Activated naive CD4-positive, alpha-beta T cell treated with anti-CD3 and anti-CD28 coated beads, Interleukin-2, amount 50 U/mL, for 72 hours (primary cell): ENCODE results near the gene CDK5RAP2. TPM values are rescaled to one million over a fixed set of nuclear protein-coding genes. Genes with fewer than 3 reads are reported as not detected.
"Not testable (repeated sequence)": the region's sequence is repeated elsewhere in the genome, so short reads cannot be mapped to it uniquely, and the experiment has no call there.

Experiments used
- ATAC-seq, 2 donors: fragments of 150-1000 bp; cut with Tn5 transposase; 2 replicates each; pipeline ENCODE4 v1.10.0; 2021; ENCODE audit warnings: mild to moderate bottlenecking in 2 of 2, moderate library complexity in 2 of 2
- DNase-seq, 2 donors: peaks; one replicate each; pipeline ENCODE4 v3.0.0; 2021 to 2022; ENCODE audit warnings: low spot score in 2 of 2
- H3K27ac Mint-ChIP-seq, 2 donors: one replicate each; pipeline ENCODE4 v1.8.0; 2022; ENCODE audit warnings: mild to moderate bottlenecking in 2 of 2, mixed read lengths in 2 of 2
- H3K36me3 Mint-ChIP-seq, 2 donors: one replicate each; pipeline ENCODE4 v1.8.0; 2022; ENCODE audit warnings: mixed read lengths in 2 of 2
- H3K9me3 Mint-ChIP-seq, 2 donors: one replicate each; pipeline ENCODE4 v1.8.0; 2022; ENCODE audit warnings: mixed read lengths in 2 of 2
- total RNA-seq, 2 donors: library from RNA; stranded (reverse); gene quantifications; one replicate each; pipeline ENCODE4 v1.2.3, GENCODE V29; 2022

CDK5RAP2 gene
- total RNA-seq, 2 donors from 2014 or later, result 85.9 to 128 TPM

- DNase-seq (no peak), ATAC-seq (no peak)
- Mint-ChIP-seq H3K9me3 (no peaks in the 10 kb centered on the region), H3K36me3 (peaks cover 21 to 26% of the 10 kb centered on the region in 2 donors), H3K27ac (no peak overlapping the region)
Observed at GRCh38 chr9:120562861-120563443, 17.0 kb downstream of the CDK5RAP2 start.

DNA sequence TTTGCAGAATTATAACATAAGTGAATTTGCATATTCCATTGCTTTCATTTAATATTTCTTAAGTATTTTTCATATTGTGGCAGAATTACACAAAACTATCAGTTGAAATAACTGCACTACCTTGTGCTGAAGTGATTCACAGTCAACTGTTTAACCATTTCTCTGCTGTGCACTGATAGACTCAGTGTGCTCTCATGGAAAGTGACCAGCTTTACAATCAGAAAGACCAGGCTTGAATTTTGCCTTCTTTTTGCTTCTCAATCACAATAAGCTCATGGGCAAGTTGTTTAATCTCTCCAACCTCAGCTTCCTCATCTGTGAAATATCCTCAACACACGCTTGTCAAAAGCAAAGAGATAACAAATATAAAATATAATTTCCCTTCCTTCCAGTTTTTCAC is 18.3 kb downstream of the CDK5RAP2 start:
- H3K27ac Mint-ChIP-seq, result no peak overlapping the region

DNA sequence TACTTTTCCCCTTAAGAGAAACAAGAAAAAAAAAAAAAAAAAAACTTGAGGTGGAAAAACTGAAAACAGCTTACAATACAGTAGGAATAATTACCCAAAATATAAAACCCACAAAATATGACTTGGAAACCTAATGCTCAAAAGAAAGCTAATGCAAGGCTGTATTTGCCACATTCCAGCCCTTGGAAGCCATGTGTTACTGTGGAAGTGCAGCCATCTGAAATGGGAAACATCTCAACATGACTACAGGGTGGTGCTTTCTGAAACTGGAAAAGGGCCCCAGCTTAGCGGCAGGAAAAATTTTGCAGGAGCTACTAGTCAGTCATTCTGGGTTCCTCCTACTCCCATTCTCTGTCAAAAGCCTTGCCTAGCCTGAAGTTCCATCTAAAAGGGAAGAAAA is 20.4 kb downstream of the CDK5RAP2 start:
- H3K27ac Mint-ChIP-seq, result peak overlapping the region in 1 of 2 donors; percentile 38
- DNase-seq (no peak), ATAC-seq (no peak)
- no peaks in the 10 kb centered on the region for H3K9me3 Mint-ChIP-seq
- H3K36me3 Mint-ChIP-seq, result peaks cover 10 to 34% of the 10 kb centered on the region in 2 donors

More for the DNA sequence above, 18.3 kb downstream of the CDK5RAP2 start:
- Mint-ChIP-seq H3K9me3 (no peaks in the 10 kb centered on the region), H3K36me3 (peaks cover 21 to 25% of the 10 kb centered on the region in 2 donors)
- no peak for ATAC-seq
- DNase-seq, result no peak

DNA sequence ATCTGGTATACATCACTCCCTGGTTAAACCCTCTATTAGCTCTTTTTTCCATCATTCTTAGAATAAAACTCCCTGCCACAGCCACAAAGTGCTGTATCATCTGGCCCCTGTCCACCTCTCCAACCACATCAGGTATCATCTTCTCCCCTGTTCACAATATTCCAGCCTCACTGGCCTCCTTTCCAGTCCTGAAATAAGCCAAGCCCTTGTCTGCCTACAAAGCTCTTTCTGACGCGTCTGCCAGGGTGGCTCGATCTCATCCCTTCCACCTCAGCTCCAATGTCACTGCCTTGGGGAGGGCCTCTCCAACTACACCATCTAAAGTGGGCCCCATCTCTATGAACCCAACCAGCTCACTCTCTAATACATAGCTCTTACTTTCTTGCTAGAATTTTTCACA is 21.5 kb downstream of the CDK5RAP2 start:
- ATAC-seq (no peak), DNase-seq (no peak)
- Mint-ChIP-seq H3K9me3 (no peaks in the 10 kb centered on the region), H3K36me3 (peaks cover 10 to 35% of the 10 kb centered on the region in 2 donors), H3K27ac (peak overlapping the region in 1 of 2 donors; percentile 33)

- Mint-ChIP-seq H3K36me3 (peaks cover 0 to 32% of the 10 kb centered on the region in 2 donors), H3K9me3 (no peaks in the 10 kb centered on the region), H3K27ac (peak overlapping the region in 1 of 2 donors; percentile 60)
- ATAC-seq, result no peak
- DNase-seq, result no peak
Observed at GRCh38 chr9:120557205-120557604, 22.8 kb downstream of the CDK5RAP2 start.

DNA sequence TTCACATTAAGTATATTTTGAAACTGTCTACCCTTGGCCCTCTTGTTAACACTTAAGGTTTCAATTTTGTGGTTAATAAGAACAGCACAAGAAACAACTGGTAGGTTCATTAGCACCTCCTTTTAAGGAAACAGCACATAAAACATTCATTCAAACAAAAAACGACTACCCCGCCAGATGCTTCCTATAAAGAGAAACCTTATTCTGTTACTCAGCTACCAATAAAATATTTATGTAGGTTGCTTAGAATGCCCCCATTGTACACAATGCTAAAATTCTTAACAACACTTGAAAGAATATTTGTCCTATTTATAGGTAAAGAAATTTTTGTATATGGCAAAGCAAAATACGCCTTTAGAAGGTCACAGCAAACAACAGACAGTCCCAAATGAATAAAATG is 23.2 kb downstream of the CDK5RAP2 start:
- Mint-ChIP-seq H3K27ac (no peak overlapping the region), H3K9me3 (no peaks in the 10 kb centered on the region), H3K36me3 (peaks cover 0 to 33% of the 10 kb centered on the region in 2 donors)
- DNase-seq, result no peak
- ATAC-seq, result no peak

- Mint-ChIP-seq H3K27ac (no peak overlapping the region), H3K9me3 (no peaks in the 10 kb centered on the region), H3K36me3 (peaks cover 0 to 39% of the 10 kb centered on the region in 2 donors)
- no peak for DNase-seq
- no peak for ATAC-seq
Observed at GRCh38 chr9:120555839-120556238, 24.1 kb downstream of the CDK5RAP2 start.

DNA sequence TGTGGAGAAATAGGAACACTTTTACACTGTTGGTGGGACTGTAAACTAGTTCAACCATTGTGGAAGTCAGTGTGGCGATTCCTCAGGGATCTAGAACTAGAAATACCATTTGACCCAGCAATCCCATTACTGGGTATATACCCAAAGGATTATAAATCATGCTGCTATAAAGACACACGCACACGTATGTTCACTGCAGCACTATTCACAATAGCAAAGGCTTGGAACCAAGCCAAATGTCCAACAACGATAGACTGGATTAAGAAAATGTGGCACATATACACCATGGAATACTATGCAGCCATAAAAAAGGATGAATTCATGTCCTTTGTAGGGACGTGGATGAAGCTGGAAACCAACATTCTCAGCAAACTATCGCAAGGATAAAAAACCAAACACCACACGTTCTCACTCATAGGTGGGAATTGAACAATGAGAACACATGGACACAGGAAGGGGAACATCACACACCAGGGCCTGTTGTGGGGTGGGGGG is 27.7 kb downstream of the CDK5RAP2 start:
- ATAC-seq, DNase-seq, H3K9me3 Mint-ChIP-seq, H3K27ac Mint-ChIP-seq: not testable (repeated sequence)
- H3K36me3 Mint-ChIP-seq, result peaks cover 4 to 32% of the 10 kb centered on the region in 2 donors

DNA sequence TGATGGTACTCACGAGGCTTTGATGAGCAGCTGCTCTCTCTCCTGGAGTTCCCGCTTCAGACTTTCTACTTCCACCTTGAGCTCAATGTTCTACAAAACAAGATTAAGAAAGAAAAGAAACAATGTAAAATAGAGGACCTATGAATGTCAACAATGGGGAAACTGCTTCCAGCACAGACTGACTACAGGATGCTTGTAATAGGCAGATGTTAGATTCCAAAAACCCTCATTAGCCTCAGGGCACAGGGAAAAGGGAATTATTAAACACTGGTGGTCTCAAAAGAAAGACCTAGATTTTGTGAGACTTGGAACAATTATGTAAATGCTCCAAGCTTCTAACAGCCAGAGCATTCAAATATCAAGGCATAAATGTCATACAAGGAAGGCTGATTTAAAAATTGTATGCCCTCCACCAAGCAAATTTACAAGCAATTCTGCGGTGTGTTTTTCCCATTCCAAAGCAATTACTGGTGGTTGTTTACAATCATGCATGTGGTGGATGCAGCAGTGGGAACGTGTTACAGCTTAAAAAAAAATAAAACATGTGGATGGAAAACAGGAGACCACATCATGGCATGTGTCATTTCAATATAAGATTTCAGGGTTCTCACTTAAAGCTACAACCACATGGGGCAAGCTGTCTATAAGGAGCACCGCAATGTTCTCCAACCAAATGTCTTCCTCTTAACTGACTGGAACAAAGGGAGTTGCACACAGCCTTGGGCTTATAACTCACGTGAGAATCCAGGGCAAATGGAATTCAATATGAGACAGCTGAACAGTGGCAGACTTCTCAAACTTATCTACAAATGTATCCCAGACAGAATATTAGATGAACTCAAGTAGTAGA is 34.0 kb downstream of the CDK5RAP2 start:
- H3K36me3 Mint-ChIP-seq, result peaks cover 0 to 13% of the 10 kb centered on the region in 2 donors
- H3K9me3 Mint-ChIP-seq, result no peaks in the 10 kb centered on the region
- H3K27ac Mint-ChIP-seq, result peak overlapping the region in 1 of 2 donors; percentile 63
- DNase-seq (no peak), ATAC-seq (no peak)

DNA sequence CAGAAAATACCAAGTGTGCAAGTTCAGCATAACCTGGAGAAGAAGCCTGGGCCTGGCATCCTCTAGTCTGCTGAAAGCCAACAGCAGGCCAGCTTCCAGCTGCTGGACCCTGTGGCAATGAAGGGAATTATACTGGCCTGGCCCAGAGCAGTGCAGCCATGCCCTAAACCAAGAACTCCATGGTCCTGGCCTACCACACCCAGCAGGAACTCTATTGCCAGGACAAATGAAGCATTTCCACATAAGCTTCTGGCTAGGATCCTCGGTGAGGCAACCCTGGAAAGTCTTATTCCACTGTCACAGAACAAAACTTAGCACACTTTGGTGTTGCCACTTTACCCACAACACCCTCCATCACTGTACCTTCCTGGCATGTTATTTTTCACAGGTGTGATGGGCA is 35.5 kb downstream of the CDK5RAP2 start:
- DNase-seq (no peak), ATAC-seq (no peak)
- no peaks in the 10 kb centered on the region for H3K9me3 Mint-ChIP-seq
- peaks cover 0 to 13% of the 10 kb centered on the region in 2 donors for H3K36me3 Mint-ChIP-seq
- peak overlapping the region in 1 of 2 donors; percentile 26 for H3K27ac Mint-ChIP-seq

DNA sequence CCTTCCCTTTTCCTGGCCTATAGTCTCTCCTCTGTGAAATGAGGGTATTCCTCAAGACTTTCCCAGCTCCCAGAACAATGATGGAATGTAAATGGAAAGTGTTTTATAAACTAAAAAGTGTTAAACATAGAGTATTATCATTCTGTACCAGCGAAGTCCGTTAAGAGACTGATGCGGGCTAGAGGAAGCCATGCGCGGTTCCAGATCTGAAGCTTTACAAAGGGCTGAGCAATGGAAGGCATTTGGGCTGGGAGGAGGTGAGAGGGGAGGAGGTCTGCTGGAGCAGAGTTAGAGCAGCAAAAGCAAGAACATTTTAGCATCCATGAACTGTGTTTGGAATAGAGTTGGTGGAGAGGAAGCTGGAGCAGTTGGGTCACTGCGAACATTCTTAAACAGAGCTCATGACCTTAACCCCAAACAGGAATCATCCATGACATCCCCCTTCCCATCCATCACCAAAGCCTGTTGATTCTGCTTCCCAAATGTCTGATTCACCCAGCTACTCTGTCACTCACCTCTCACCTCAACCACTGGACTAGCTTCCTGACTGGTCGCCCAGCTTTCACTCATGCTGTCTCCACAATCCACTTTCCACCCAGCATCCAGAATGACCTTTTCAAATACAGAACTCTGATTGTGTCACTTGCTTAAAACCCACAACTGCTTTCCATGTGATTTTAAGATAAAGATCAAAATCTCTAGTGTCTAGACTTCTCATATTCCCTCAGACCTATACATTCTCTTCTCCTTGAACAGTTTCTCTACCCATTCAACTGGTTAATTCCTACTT is 37.1 kb downstream of the CDK5RAP2 start:
- peak overlapping the region in 1 of 2 donors; percentile 54 for H3K27ac Mint-ChIP-seq
- no peaks in the 10 kb centered on the region for H3K9me3 Mint-ChIP-seq
- H3K36me3 Mint-ChIP-seq, result peaks cover 0 to 13% of the 10 kb centered on the region in 2 donors
- ATAC-seq (peak in 1 of 2 donors; percentile 92), DNase-seq (no peak)

- no peak overlapping the region for H3K27ac Mint-ChIP-seq
- no peaks in the 10 kb centered on the region for H3K9me3 Mint-ChIP-seq
- DNase-seq, result no peak
- peaks cover 0 to 15% of the 10 kb centered on the region in 2 donors for H3K36me3 Mint-ChIP-seq
- ATAC-seq, result no peak
Observed at GRCh38 chr9:120541921-120542320, 38.0 kb downstream of the CDK5RAP2 start.

DNA sequence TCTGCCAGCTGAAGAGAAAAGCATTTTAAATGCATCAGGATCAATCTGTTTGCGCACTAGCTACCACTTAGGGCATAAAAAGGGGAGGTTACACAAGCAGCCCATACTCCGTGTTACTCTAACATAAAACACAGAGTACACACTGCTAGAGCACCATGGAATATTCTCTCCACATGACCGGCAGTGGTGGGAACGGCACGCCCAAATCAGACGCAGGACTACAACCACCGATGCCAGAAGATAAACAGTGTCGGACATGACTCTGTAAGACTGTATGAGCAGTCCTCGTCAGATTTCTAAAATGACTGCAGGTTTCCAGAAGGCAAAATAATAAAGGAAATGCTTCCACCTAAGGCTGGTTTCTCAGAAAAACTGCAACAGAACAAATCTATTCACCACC is 40.0 kb downstream of the CDK5RAP2 start:
- no peak overlapping the region for H3K27ac Mint-ChIP-seq
- ATAC-seq (no peak), DNase-seq (no peak)
- peaks cover 17 to 24% of the 10 kb centered on the region in 2 donors for H3K36me3 Mint-ChIP-seq
- H3K9me3 Mint-ChIP-seq, result no peaks in the 10 kb centered on the region

GRCh38 chr9:120538339-120538738 is 41.6 kb downstream of the CDK5RAP2 start:
- Mint-ChIP-seq H3K9me3 (no peaks in the 10 kb centered on the region), H3K27ac (peak overlapping the region in 1 of 2 donors; percentile 57), H3K36me3 (peaks cover 21 to 24% of the 10 kb centered on the region in 2 donors)
- DNase-seq, result no peak
- no peak for ATAC-seq

GRCh38 chr9:120536949-120537640 is 42.9 kb downstream of the CDK5RAP2 start:
- Mint-ChIP-seq H3K36me3 (peaks cover 28 to 34% of the 10 kb centered on the region in 2 donors), H3K27ac (no peak overlapping the region), H3K9me3 (no peaks in the 10 kb centered on the region)
- ATAC-seq, result no peak
- no peak for DNase-seq

DNA sequence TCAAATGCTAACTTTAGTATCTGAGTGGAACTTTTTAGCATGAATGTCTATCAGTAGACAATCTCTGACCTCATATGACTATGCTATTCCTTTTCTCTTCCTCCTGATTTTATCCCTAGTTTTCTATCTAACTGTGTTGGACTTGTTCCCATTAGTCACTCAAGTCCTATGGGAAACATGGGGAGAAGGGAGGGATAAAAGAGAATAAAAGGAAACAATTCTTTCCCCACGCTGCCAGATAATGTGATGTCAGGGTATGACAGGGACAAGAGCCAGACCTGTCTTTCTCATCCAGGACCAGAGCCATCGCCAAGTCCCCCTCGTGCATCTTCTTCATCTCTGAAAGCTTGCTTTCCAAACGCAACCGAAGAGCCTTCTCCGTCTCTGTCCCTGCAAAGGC is 43.9 kb downstream of the CDK5RAP2 start:
- H3K27ac Mint-ChIP-seq, result no peak overlapping the region
- ATAC-seq (no peak), DNase-seq (no peak)
- H3K9me3 Mint-ChIP-seq, result no peaks in the 10 kb centered on the region
- peaks cover 33 to 34% of the 10 kb centered on the region in 2 donors for H3K36me3 Mint-ChIP-seq
